ENCODE data around the gene C4BPB. TPM values are rescaled to one million over a fixed set of nuclear protein-coding genes. Genes with fewer than 3 reads are reported as not detected.

Gene C4BPB
- total and polyA plus RNA-seq, 2 of the 8 experiments (the other 6 are each of a cell fraction or from before 2014, with no cell fraction given), result not detected

DNA sequence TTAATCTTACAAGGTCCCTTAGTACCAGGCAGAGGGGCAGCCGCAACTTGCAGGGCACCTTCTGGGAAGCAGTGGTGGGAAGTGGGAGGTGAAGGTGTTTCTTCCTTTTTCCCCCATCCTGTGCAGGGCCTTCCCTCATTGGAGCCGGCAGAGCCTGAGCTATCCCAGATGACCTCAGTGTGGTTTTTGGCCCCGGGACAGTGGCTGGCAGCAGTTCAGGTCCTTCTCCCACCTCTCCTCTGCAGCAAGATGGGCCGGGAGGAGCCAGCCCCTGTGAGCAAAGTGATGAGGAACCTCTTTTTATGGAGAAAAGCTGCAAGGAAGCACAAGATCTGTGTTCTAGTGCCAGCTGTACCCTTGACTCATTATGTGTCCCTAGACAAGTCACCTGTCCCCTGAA is 28.8 kb upstream of the C4BPB start (continued):
- TF ChIP-seq, protein P1, sequence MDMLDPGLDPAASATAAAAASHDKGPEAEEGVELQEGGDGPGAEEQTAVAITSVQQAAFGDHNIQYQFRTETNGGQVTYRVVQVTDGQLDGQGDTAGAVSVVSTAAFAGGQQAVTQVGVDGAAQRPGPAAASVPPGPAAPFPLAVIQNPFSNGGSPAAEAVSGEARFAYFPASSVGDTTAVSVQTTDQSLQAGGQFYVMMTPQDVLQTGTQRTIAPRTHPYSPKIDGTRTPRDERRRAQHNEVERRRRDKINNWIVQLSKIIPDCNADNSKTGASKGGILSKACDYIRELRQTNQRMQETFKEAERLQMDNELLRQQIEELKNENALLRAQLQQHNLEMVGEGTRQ (IDR thresholded peaks at IDR 0.05; ENCODE audit: low read length), result no peak
- TF ChIP-seq, protein P2, sequence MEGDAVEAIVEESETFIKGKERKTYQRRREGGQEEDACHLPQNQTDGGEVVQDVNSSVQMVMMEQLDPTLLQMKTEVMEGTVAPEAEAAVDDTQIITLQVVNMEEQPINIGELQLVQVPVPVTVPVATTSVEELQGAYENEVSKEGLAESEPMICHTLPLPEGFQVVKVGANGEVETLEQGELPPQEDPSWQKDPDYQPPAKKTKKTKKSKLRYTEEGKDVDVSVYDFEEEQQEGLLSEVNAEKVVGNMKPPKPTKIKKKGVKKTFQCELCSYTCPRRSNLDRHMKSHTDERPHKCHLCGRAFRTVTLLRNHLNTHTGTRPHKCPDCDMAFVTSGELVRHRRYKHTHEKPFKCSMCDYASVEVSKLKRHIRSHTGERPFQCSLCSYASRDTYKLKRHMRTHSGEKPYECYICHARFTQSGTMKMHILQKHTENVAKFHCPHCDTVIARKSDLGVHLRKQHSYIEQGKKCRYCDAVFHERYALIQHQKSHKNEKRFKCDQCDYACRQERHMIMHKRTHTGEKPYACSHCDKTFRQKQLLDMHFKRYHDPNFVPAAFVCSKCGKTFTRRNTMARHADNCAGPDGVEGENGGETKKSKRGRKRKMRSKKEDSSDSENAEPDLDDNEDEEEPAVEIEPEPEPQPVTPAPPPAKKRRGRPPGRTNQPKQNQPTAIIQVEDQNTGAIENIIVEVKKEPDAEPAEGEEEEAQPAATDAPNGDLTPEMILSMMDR (IDR thresholded peaks at IDR 0.05; ENCODE audit: control extremely low read depth in 1 of 3, insufficient read depth in 1 of 3, low read depth in 1 of 3, low read length in 3 of 3), result no peak
- TF ChIP-seq, protein P3, sequence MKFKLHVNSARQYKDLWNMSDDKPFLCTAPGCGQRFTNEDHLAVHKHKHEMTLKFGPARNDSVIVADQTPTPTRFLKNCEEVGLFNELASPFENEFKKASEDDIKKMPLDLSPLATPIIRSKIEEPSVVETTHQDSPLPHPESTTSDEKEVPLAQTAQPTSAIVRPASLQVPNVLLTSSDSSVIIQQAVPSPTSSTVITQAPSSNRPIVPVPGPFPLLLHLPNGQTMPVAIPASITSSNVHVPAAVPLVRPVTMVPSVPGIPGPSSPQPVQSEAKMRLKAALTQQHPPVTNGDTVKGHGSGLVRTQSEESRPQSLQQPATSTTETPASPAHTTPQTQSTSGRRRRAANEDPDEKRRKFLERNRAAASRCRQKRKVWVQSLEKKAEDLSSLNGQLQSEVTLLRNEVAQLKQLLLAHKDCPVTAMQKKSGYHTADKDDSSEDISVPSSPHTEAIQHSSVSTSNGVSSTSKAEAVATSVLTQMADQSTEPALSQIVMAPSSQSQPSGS (IDR thresholded peaks at IDR 0.05; ENCODE audit: low read length), result no peak
- TF ChIP-seq, protein P4, sequence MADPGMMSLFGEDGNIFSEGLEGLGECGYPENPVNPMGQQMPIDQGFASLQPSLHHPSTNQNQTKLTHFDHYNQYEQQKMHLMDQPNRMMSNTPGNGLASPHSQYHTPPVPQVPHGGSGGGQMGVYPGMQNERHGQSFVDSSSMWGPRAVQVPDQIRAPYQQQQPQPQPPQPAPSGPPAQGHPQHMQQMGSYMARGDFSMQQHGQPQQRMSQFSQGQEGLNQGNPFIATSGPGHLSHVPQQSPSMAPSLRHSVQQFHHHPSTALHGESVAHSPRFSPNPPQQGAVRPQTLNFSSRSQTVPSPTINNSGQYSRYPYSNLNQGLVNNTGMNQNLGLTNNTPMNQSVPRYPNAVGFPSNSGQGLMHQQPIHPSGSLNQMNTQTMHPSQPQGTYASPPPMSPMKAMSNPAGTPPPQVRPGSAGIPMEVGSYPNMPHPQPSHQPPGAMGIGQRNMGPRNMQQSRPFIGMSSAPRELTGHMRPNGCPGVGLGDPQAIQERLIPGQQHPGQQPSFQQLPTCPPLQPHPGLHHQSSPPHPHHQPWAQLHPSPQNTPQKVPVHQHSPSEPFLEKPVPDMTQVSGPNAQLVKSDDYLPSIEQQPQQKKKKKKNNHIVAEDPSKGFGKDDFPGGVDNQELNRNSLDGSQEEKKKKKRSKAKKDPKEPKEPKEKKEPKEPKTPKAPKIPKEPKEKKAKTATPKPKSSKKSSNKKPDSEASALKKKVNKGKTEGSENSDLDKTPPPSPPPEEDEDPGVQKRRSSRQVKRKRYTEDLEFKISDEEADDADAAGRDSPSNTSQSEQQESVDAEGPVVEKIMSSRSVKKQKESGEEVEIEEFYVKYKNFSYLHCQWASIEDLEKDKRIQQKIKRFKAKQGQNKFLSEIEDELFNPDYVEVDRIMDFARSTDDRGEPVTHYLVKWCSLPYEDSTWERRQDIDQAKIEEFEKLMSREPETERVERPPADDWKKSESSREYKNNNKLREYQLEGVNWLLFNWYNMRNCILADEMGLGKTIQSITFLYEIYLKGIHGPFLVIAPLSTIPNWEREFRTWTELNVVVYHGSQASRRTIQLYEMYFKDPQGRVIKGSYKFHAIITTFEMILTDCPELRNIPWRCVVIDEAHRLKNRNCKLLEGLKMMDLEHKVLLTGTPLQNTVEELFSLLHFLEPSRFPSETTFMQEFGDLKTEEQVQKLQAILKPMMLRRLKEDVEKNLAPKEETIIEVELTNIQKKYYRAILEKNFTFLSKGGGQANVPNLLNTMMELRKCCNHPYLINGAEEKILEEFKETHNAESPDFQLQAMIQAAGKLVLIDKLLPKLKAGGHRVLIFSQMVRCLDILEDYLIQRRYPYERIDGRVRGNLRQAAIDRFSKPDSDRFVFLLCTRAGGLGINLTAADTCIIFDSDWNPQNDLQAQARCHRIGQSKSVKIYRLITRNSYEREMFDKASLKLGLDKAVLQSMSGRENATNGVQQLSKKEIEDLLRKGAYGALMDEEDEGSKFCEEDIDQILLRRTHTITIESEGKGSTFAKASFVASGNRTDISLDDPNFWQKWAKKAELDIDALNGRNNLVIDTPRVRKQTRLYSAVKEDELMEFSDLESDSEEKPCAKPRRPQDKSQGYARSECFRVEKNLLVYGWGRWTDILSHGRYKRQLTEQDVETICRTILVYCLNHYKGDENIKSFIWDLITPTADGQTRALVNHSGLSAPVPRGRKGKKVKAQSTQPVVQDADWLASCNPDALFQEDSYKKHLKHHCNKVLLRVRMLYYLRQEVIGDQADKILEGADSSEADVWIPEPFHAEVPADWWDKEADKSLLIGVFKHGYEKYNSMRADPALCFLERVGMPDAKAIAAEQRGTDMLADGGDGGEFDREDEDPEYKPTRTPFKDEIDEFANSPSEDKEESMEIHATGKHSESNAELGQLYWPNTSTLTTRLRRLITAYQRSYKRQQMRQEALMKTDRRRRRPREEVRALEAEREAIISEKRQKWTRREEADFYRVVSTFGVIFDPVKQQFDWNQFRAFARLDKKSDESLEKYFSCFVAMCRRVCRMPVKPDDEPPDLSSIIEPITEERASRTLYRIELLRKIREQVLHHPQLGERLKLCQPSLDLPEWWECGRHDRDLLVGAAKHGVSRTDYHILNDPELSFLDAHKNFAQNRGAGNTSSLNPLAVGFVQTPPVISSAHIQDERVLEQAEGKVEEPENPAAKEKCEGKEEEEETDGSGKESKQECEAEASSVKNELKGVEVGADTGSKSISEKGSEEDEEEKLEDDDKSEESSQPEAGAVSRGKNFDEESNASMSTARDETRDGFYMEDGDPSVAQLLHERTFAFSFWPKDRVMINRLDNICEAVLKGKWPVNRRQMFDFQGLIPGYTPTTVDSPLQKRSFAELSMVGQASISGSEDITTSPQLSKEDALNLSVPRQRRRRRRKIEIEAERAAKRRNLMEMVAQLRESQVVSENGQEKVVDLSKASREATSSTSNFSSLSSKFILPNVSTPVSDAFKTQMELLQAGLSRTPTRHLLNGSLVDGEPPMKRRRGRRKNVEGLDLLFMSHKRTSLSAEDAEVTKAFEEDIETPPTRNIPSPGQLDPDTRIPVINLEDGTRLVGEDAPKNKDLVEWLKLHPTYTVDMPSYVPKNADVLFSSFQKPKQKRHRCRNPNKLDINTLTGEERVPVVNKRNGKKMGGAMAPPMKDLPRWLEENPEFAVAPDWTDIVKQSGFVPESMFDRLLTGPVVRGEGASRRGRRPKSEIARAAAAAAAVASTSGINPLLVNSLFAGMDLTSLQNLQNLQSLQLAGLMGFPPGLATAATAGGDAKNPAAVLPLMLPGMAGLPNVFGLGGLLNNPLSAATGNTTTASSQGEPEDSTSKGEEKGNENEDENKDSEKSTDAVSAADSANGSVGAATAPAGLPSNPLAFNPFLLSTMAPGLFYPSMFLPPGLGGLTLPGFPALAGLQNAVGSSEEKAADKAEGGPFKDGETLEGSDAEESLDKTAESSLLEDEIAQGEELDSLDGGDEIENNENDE (IDR thresholded peaks at IDR 0.05; ENCODE audit: insufficient replicate concordance, low read length), result no peak
- TF ChIP-seq SUZ12 (IDR thresholded peaks at IDR 0.05; ENCODE audit: low read length), result no peak

Measured in H1 (cell line).